Activated naive CD8-positive, alpha-beta T cell treated with anti-CD3 and anti-CD28 coated beads, Interleukin-2, amount 50 U/mL, for 24 hours (primary cell): ENCODE results near the gene HTR1B.
A peak's percentile ranks its signal among the peaks of the same experiment; 100 is the strongest.

Source experiments
- ATAC-seq: fragments of 150-1000 bp; cut with Tn5 transposase; one replicate; pipeline ENCODE4 v1.10.0; 2021
- DNase-seq: peaks from one replicate; pipeline ENCODE4 v3.0.0; 2021
- H3K27ac Mint-ChIP-seq: one replicate; pipeline ENCODE4 v1.8.0; 2021; ENCODE audit warnings: mild to moderate bottlenecking, mixed read lengths
- H3K27me3 Mint-ChIP-seq: one replicate; pipeline ENCODE4 v1.8.0; 2021; ENCODE audit warnings: mixed read lengths
- H3K36me3 Mint-ChIP-seq: one replicate; pipeline ENCODE4 v1.8.0; 2021; ENCODE audit warnings: low read depth, mixed read lengths
- H3K4me1 Mint-ChIP-seq: one replicate; pipeline ENCODE4 v1.8.0; 2021; ENCODE audit warnings: mixed read lengths
- H3K4me3 Mint-ChIP-seq: one replicate; pipeline ENCODE4 v1.8.0; 2021; ENCODE audit warnings: mild to moderate bottlenecking, moderate library complexity, mixed read lengths
- H3K9me3 Mint-ChIP-seq: one replicate; pipeline ENCODE4 v1.8.0; 2021; ENCODE audit warnings: mixed read lengths

HTR1B gene, protein sequence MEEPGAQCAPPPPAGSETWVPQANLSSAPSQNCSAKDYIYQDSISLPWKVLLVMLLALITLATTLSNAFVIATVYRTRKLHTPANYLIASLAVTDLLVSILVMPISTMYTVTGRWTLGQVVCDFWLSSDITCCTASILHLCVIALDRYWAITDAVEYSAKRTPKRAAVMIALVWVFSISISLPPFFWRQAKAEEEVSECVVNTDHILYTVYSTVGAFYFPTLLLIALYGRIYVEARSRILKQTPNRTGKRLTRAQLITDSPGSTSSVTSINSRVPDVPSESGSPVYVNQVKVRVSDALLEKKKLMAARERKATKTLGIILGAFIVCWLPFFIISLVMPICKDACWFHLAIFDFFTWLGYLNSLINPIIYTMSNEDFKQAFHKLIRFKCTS

GRCh38 chr6:77463308-77463860 is at the start of gene HTR1B:
HTR1B (minus strand) TSS chr6:77463491; CDS start chr6:77463403, 88 bp downstream.
- Mint-ChIP-seq H3K36me3 (no peaks in the 10 kb centered on the region), H3K4me1 (peaks cover 18% of the 10 kb centered on the region), H3K4me3 (peak within 1 kb of the TSS; percentile 45), H3K27me3 (peaks cover 66% of the 10 kb centered on the region), H3K27ac (no peak within 1 kb of the TSS), H3K9me3 (no peaks in the 10 kb centered on the region)
- ATAC-seq, result no peak
- DNase-seq, result no peak

DNA sequence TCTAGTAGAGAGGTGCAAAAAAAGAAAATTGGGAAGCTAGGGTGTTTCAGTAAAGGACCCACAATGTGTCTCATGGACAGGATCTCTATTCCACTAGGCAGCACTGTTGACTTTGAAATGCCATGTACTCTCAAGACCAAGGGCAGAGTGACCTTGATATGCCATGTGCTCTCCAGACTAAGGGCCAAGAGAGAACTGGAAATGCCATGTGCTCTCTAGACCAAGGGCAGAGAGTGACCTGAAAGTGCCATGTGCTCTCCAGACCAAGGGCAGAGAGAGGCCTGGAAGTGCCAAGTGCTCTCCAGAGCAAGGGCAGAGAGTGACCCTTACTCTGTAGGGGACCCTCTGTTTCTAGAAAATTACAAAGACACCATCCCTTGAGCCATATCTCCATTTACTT is 49.3 kb upstream of the HTR1B start:
- Mint-ChIP-seq H3K4me1 (no peaks in the 10 kb centered on the region), H3K9me3 (peaks cover 25% of the 10 kb centered on the region), H3K4me3 (no peak overlapping the region), H3K27me3 (no peaks in the 10 kb centered on the region), H3K27ac (no peak overlapping the region), H3K36me3 (no peaks in the 10 kb centered on the region)
- ATAC-seq, result no peak
- DNase-seq, result no peak

DNA sequence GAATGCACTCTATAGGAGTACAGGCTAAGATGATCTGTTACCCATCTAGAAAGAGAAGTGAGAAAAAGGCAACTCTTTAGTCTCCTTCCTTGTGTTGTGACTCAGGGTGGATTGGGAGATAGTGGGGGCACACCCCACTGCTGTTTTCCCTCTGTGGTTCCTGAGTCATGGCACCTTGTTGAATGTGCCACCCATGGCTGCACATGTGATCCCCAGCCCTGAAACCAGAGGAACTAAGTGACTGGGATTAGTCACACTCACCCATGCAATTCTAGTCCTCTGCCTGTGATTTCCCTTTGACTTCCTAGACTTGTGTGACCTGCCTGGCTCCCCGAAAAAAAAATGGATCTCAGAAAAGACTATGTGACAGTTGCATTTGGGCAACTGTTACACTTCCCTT is 48.6 kb upstream of the HTR1B start:
- H3K27ac Mint-ChIP-seq, result no peak overlapping the region
- H3K27me3 Mint-ChIP-seq, result no peaks in the 10 kb centered on the region
- H3K36me3 Mint-ChIP-seq, result no peaks in the 10 kb centered on the region
- H3K9me3 Mint-ChIP-seq, result peaks cover 25% of the 10 kb centered on the region
- no peak overlapping the region for H3K4me3 Mint-ChIP-seq
- ATAC-seq, result no peak
- no peak for DNase-seq
- H3K4me1 Mint-ChIP-seq, result no peaks in the 10 kb centered on the region

- H3K27ac Mint-ChIP-seq, result no peak overlapping the region
- H3K4me1 Mint-ChIP-seq, result no peaks in the 10 kb centered on the region
- DNase-seq, result no peak
- H3K9me3 Mint-ChIP-seq, result no peaks in the 10 kb centered on the region
- ATAC-seq, result no peak
- H3K27me3 Mint-ChIP-seq, result no peaks in the 10 kb centered on the region
- no peaks in the 10 kb centered on the region for H3K36me3 Mint-ChIP-seq
- no peak overlapping the region for H3K4me3 Mint-ChIP-seq
These were observed 39.7 kb upstream of the HTR1B start for GRCh38 chr6:77502981-77503380.

GRCh38 chr6:77492530-77492929 is 29.2 kb upstream of the HTR1B start:
- no peak overlapping the region for H3K4me3 Mint-ChIP-seq
- H3K27ac Mint-ChIP-seq, result no peak overlapping the region
- H3K9me3 Mint-ChIP-seq, result no peaks in the 10 kb centered on the region
- no peaks in the 10 kb centered on the region for H3K36me3 Mint-ChIP-seq
- no peak for ATAC-seq
- DNase-seq, result no peak
- no peaks in the 10 kb centered on the region for H3K4me1 Mint-ChIP-seq
- H3K27me3 Mint-ChIP-seq, result no peaks in the 10 kb centered on the region

GRCh38 chr6:77487808-77488425 is 24.6 kb upstream of the HTR1B start:
- Mint-ChIP-seq H3K27me3 (no peaks in the 10 kb centered on the region), H3K36me3 (no peaks in the 10 kb centered on the region), H3K9me3 (peaks cover 3% of the 10 kb centered on the region), H3K4me1 (no peaks in the 10 kb centered on the region), H3K27ac (no peak overlapping the region), H3K4me3 (no peak overlapping the region)
- ATAC-seq, result no peak
- no peak for DNase-seq

DNA sequence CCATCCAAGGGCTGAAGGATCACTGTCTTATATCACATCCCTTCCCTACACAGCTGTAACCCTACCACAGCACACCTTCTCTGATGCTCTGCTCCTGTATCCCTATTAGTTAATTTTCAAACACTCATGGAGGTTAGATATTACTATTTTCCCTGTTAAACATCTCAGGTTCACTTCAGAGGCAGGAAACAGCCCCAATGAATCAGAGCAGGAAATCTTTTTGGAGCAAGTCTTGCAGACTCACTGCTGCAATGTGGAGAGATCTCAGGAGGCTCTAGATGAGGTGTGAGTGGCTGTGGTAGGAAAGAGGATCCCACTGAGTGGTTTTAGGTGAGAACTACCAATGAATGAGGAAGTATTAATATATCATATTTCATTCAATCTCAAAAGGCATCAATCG is 19.7 kb upstream of the HTR1B start:
- Mint-ChIP-seq H3K27ac (no peak overlapping the region), H3K4me3 (no peak overlapping the region), H3K36me3 (no peaks in the 10 kb centered on the region), H3K4me1 (no peaks in the 10 kb centered on the region), H3K27me3 (no peaks in the 10 kb centered on the region), H3K9me3 (peaks cover 3% of the 10 kb centered on the region)
- DNase-seq (no peak), ATAC-seq (no peak)

DNA sequence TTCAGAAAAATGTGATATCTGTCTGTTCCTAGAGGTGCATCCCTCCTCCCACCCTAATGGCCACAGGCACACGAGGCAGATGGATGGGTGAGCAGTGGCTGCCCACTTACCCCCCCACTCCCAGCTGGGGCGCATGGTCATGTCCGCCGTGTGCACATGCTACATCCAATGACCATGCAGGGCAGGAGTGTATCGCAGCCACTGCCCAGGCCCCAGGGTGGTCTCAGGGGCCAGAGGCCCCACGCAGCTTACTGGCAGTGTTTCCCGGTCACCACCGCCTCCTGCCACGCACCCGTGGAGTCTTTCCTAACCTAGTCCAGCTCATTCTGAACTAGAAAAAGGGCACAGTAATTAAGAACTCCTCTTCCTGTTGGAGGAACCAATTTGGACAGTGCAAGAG is 11.7 kb upstream of the HTR1B start:
- DNase-seq (no peak), ATAC-seq (no peak)
- peaks cover 6% of the 10 kb centered on the region for H3K4me1 Mint-ChIP-seq
- H3K36me3 Mint-ChIP-seq, result no peaks in the 10 kb centered on the region
- H3K4me3 Mint-ChIP-seq, result no peak overlapping the region
- peaks cover 4% of the 10 kb centered on the region for H3K9me3 Mint-ChIP-seq
- peaks cover 2% of the 10 kb centered on the region for H3K27me3 Mint-ChIP-seq
- H3K27ac Mint-ChIP-seq, result no peak overlapping the region

DNA sequence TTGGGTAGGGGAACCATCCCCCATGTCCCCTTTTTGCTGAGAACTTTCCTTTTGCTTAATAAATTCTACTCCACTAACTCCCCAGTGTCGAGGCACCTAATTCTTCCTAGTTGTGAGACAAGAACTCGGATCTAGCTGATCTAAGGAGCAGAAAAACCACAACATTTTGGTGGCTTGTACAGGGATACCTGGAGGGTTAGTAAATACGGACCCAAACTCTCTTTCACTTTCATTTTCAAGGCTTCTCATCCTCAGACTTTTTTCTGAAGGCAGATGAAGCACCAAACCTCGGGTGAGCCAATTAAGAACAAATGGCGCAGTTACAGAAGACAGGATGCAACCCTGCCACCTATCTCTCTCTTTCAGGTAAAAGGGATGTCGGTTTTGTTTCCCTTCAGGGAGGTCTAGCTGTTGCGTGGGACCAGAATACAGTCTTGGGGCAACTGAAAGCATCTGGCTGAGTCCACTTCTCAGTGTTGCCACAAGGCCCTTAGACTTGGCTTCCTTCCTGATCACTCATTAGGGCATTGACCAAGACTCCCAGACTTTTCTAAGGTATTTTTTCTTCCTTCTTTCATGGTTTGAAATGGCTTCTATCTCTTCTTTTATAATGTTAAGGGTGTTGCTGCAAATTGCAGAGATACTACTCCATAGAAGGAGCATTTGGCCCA is 11.1 kb upstream of the HTR1B start:
- peak overlapping the region; percentile 19 for H3K4me3 Mint-ChIP-seq

DNA sequence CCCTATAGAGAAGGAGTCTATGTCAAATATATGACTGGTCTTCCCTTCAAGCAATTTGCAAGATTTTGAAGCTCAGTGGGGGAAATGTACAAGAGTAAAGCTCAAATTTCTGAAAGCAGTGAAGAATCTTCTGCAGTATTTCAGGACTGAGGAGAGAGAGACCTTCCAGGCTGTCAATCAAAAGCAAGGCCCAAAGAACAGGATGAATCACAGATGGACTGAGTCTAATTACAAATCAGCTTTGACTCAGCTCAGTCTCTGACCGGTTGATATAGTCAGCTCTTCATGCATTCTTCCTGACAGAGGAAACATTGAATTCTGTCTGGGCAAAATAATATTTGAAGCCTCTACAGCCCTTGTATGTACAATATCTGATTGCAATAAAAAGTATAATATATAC is 7.7 kb upstream of the HTR1B start:
- H3K27ac Mint-ChIP-seq, result no peak overlapping the region
- H3K4me3 Mint-ChIP-seq, result no peak overlapping the region
- H3K9me3 Mint-ChIP-seq, result peaks cover 4% of the 10 kb centered on the region
- H3K36me3 Mint-ChIP-seq, result no peaks in the 10 kb centered on the region
- H3K4me1 Mint-ChIP-seq, result peaks cover 12% of the 10 kb centered on the region
- ATAC-seq (no peak), DNase-seq (no peak)
- peaks cover 10% of the 10 kb centered on the region for H3K27me3 Mint-ChIP-seq

More for the DNA sequence above, 11.1 kb upstream of the HTR1B start:
- ATAC-seq (no peak), DNase-seq (no peak)
- Mint-ChIP-seq H3K27me3 (peaks cover 2% of the 10 kb centered on the region), H3K27ac (no peak overlapping the region), H3K4me1 (peaks cover 6% of the 10 kb centered on the region), H3K9me3 (peaks cover 4% of the 10 kb centered on the region), H3K36me3 (no peaks in the 10 kb centered on the region)

- DNase-seq (no peak), ATAC-seq (no peak)
- no peaks in the 10 kb centered on the region for H3K36me3 Mint-ChIP-seq
- peaks cover 4% of the 10 kb centered on the region for H3K9me3 Mint-ChIP-seq
- no peak overlapping the region for H3K4me3 Mint-ChIP-seq
- H3K27ac Mint-ChIP-seq, result no peak overlapping the region
- peaks cover 27% of the 10 kb centered on the region for H3K27me3 Mint-ChIP-seq
- peaks cover 9% of the 10 kb centered on the region for H3K4me1 Mint-ChIP-seq
These were observed 5.6 kb upstream of the HTR1B start for GRCh38 chr6:77468939-77469338.

GRCh38 chr6:77466451-77467437 is 3.5 kb upstream of the HTR1B start:
- Mint-ChIP-seq H3K4me1 (peaks cover 18% of the 10 kb centered on the region), H3K27me3 (peaks cover 48% of the 10 kb centered on the region), H3K9me3 (no peaks in the 10 kb centered on the region), H3K4me3 (peak overlapping the region; percentile 82), H3K27ac (no peak overlapping the region), H3K36me3 (no peaks in the 10 kb centered on the region)
- ATAC-seq (no peak), DNase-seq (peak; percentile 5)

- Mint-ChIP-seq H3K4me1 (peaks cover 18% of the 10 kb centered on the region), H3K9me3 (no peaks in the 10 kb centered on the region), H3K4me3 (peak overlapping the region; percentile 82), H3K27me3 (peaks cover 53% of the 10 kb centered on the region), H3K27ac (peak overlapping the region; percentile 11), H3K36me3 (no peaks in the 10 kb centered on the region)
- peak; percentile 23 for DNase-seq
- peak; percentile 66 for ATAC-seq
These were observed 2.8 kb upstream of the HTR1B start for GRCh38 chr6:77466055-77466450.

DNA sequence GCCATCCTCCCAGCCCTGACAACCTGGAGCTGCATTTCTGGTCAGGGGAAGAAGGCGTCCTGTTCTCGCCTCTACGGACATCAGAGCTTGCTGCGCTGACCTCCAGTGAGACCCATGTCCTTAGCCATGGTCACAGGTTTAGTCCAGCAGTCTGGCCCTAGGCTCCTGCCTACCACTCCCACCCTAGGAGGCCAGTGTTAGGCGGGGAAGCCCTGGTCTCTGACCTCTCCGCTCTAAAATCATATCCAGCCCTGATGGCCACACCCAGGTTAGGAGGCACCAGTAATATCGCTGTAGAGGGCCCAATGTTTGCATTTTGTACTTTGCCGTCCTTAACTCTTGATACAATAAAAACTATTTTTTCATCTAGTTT is 1.2 kb upstream of the HTR1B start:
- Mint-ChIP-seq H3K36me3 (no peaks in the 10 kb centered on the region), H3K4me1 (peaks cover 18% of the 10 kb centered on the region), H3K9me3 (no peaks in the 10 kb centered on the region), H3K27me3 (peaks cover 60% of the 10 kb centered on the region), H3K4me3 (no peak overlapping the region), H3K27ac (no peak overlapping the region)
- DNase-seq (no peak), ATAC-seq (no peak)
